ENCODE data around the gene RTP2. TPM values are rescaled to one million over a fixed set of nuclear protein-coding genes. Genes with fewer than 3 reads are reported as not detected.
A peak's percentile ranks its signal among the peaks of the same experiment; 100 is the strongest.

Gene RTP2
- total and polyA plus RNA-seq, 2 of the 4 experiments (the other 2 are of a cell fraction), result not detected

DNA sequence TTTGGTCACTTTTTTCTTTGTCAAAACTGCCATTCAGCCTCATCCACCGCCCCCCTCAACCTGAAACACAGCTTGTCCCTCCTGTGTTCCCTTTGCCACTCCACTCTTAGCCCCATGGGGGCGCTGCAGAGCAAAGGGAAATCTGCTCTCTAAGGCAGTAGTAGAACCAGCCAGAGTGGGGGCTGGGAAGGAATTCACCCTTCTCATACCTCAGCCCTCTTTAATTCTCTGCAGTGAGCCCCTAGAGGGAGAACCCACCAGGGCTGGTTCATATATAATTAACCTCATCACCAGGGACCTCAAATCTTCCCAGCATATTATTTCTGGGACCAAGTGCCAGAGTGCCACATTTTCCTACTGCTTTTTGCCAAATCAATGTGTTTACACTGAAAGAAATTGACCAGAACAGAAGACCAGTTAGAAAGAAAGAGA is 45.7 kb upstream of the RTP2 start:
- Histone ChIP-seq H3K4me2 (ENCODE audit: low read depth, low read length) (no peak overlapping the region), H3K18ac (ENCODE audit: low read depth, low read length) (no peak overlapping the region), H2BK15ac (ENCODE audit: low read depth, low read length) (no peak overlapping the region), H3K36me3 (ENCODE audit: control insufficient read depth, insufficient read depth, low read length) (no peaks in the 10 kb centered on the region), H2AK9ac (replicated peaks; ENCODE audit: low read depth, low read length, poor library complexity) (no peak overlapping the region), H3K23ac (ENCODE audit: low read depth, low read length) (no peak overlapping the region), H2BK20ac (ENCODE audit: low read depth, low read length) (no peak overlapping the region), H3K4me3 (ENCODE audit: insufficient read depth, low read depth, low read length) (no peak overlapping the region), H3K9me1 (ENCODE audit: insufficient read depth, low read length) (no peaks in the 10 kb centered on the region), H3K27ac (ENCODE audit: insufficient read depth, low read length) (no peak overlapping the region), H2AFZ (replicated peaks; ENCODE audit: low read length, poor library complexity) (no peak overlapping the region), H3K9me3 (ENCODE audit: control insufficient read depth, insufficient read depth, low read length) (no peaks in the 10 kb centered on the region), H4K8ac (ENCODE audit: low read depth in 2 of 2, low read length in 2 of 2) (no peak overlapping the region), H3K56ac (ENCODE audit: extremely low read depth, insufficient read depth, low read length) (no peak overlapping the region), H4K20me1 (ENCODE audit: insufficient read depth, low read length) (0 out of 2 replicates have a peak, but pooled peaks cover 4% of the 10 kb centered on the region), H3K9ac (ENCODE audit: low read depth, low read length) (no peak overlapping the region), H3K27me3 (ENCODE audit: control insufficient read depth, insufficient read depth, low read length) (no peaks in the 10 kb centered on the region), H3K4ac (ENCODE audit: low read depth, low read length) (no peak overlapping the region), H2BK5ac (ENCODE audit: low read depth, low read length, poor library complexity, severe bottlenecking) (no peak overlapping the region), H2AK5ac (ENCODE audit: low read depth, low read length) (no peak overlapping the region), H4K91ac (ENCODE audit: insufficient read depth, low read depth, low read length) (no peak overlapping the region), H2BK120ac (ENCODE audit: low read depth, low read length) (no peak overlapping the region), H4K5ac (ENCODE audit: low read depth, low read length) (no peak overlapping the region), H3K79me1 (ENCODE audit: low read depth in 1 of 2, low read length in 2 of 2) (peaks cover 0 to 14% of the 10 kb centered on the region in 2 experiments; a peak in 2 of 4 replicates), H3K4me1 (ENCODE audit: control insufficient read depth, insufficient read depth, low read length) (peaks cover 4% of the 10 kb centered on the region), H3K14ac (replicated peaks; ENCODE audit: low read depth, low read length) (no peak overlapping the region)
- TF ChIP-seq POLR2A (IDR thresholded peaks at IDR 0.05; ENCODE audit: low read depth, low read length) (peak; percentile 41; the same call in 1 of the 2 replicates), MAZ (IDR thresholded peaks at IDR 0.05; ENCODE audit: borderline replicate concordance, low read depth, low read length) (peak; percentile 58; the same call in 1 of the 2 replicates), CHD1 (IDR thresholded peaks at IDR 0.05; ENCODE audit: low read depth, low read length) (no peak), CTCF (conservative IDR thresholded peaks at IDR 0.05; ENCODE audit: low read depth, low read length) (peak; percentile 94), RAD21 (IDR thresholded peaks at IDR 0.05; ENCODE audit: low read length) (peak; percentile 97), FOS (IDR thresholded peaks at IDR 0.05; ENCODE audit: low read depth, low read length) (no peak), ELK1 (IDR thresholded peaks at IDR 0.05; ENCODE audit: borderline replicate concordance, low read depth, low read length) (no peak), RCOR1 (IDR thresholded peaks at IDR 0.05; ENCODE audit: insufficient replicate concordance, low read length) (no peak), SMC3 (IDR thresholded peaks at IDR 0.05; ENCODE audit: low read depth, low read length) (peak; percentile 85), RFX5 (IDR thresholded peaks at IDR 0.05; ENCODE audit: low read depth, low read length) (no peak), MXI1 (IDR thresholded peaks at IDR 0.05; ENCODE audit: borderline replicate concordance, low read depth, low read length) (no peak)
- in situ Hi-C loops (cut with MboI; ENCODE audit: low sequenced_read_pairs) (loop anchor here (10.0 to 25.0 kb wide), 6 partner anchors 427 to 1014 kb away; no protein-coding TSS in a partner anchor), intact Hi-C loops (cut with micrococcal nuclease) (loop anchor here (1.0 to 5.0 kb wide), 2 partner anchors 169 to 209 kb away; no protein-coding TSS in a partner anchor), dilution Hi-C loops (cut with HindIII; ENCODE audit: low sequenced_read_pairs, unreplicated experiment) (loop anchor here (10.0 to 25.0 kb wide), 2 partner anchors 564 to 1207 kb away; no protein-coding TSS in a partner anchor)
- ATAC-seq (ENCODE audit: low read depth) (peak; percentile 58), DNase-seq (peak; percentile 78)
- ChIA-PET POLR2A (ENCODE audit: unreplicated experiment) (no interaction called here), CTCF (interaction anchor here (0.5 to 1.2 kb wide), 15 partner anchors 12 to 1250 kb away, joined by 3 to 6 read pairs (median 3); no protein-coding TSS in a partner anchor)
- BruUV-seq (replicated peaks), result no TSS peak
- WGBS, 2 experiments (ENCODE audit: extremely low coverage in 2 of 2, insufficient read length in 1 of 2), result no CpG with 5 or more reads among the region's 2 CpGs
